ENCODE data around the gene OR1I1.

DNA sequence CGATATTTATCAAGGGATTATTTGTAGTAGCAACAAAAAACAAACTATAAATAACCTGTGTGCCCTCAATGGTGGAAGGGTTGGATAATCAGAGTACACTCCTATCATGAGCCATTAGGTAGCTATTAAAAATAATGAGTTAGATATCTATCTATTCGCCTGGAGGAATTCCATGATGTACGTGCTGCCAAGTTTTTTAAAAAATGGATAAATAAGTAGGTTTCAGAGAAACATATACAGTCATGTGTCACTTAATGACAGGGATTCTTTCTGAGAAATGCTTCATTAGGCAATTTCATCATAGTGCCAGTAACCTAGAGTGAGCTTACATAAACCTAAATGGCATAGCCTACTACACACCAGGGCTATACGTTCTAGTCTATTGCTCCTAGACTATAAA lies 6.2 kb upstream of the OR1I1 start:
- no peak for TF ChIP-seq POLR2A (IDR thresholded peaks at IDR 0.05)
- TF ChIP-seq, protein P1, sequence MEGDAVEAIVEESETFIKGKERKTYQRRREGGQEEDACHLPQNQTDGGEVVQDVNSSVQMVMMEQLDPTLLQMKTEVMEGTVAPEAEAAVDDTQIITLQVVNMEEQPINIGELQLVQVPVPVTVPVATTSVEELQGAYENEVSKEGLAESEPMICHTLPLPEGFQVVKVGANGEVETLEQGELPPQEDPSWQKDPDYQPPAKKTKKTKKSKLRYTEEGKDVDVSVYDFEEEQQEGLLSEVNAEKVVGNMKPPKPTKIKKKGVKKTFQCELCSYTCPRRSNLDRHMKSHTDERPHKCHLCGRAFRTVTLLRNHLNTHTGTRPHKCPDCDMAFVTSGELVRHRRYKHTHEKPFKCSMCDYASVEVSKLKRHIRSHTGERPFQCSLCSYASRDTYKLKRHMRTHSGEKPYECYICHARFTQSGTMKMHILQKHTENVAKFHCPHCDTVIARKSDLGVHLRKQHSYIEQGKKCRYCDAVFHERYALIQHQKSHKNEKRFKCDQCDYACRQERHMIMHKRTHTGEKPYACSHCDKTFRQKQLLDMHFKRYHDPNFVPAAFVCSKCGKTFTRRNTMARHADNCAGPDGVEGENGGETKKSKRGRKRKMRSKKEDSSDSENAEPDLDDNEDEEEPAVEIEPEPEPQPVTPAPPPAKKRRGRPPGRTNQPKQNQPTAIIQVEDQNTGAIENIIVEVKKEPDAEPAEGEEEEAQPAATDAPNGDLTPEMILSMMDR (IDR thresholded peaks at IDR 0.05), result no peak

Measured in testis (tissue), 2 donors.